Fibroblast of the aortic adventitia (primary cell): ENCODE data around the gene ERFL. TPM values are rescaled to one million over a fixed set of nuclear protein-coding genes. Genes with fewer than 3 reads are reported as not detected.

ENCODE experiments used
- DNase-seq: peaks from one replicate; pipeline ENCODE4 v3.0.0-alpha.2; 2010; ENCODE audit warnings: low read depth
- H3K4me3 ChIP-seq: 2 replicates; pipeline ENCODE4 v1.5.1; 2011; ENCODE audit warnings: low read depth, mild to moderate bottlenecking, control low read depth, low read length, moderate library complexity
- CTCF ChIP-seq: IDR thresholded peaks from 2 replicates; pipeline ENCODE4 v1.5.1; 2011; ENCODE audit warnings: mild to moderate bottlenecking, low read length, control low read depth, inconsistent platforms; ENCODE audit not compliant: insufficient read depth
- total RNA-seq: library from RNA; depleted of rRNA; stranded (reverse); fragments of >200 nt; gene quantifications from 2 replicates; pipeline ENCODE4 v1.2.3, GENCODE V29; 2012; ENCODE audit warnings: low replicate concordance

ERFL gene
- total RNA-seq, 1 donor, result not detected

- no peak for DNase-seq
- H3K4me3 ChIP-seq, result no peak overlapping the region
- TF ChIP-seq CTCF, result no peak
These were observed 39.3 kb downstream of the ERFL start for GRCh38 chr19:41888926-41889325.

GRCh38 chr19:41887711-41888382, 40.4 kb downstream of the ERFL start:
- TF ChIP-seq CTCF, result no peak
- DNase-seq, result no peak
- no peak overlapping the region for H3K4me3 ChIP-seq

- H3K4me3 ChIP-seq, result no peak overlapping the region
- no peak for TF ChIP-seq CTCF
These were observed 41.2 kb downstream of the ERFL start for GRCh38 chr19:41886761-41887710.

GRCh38 chr19:41883821-41884733, 44.2 kb downstream of the ERFL start:
- H3K4me3 ChIP-seq, result peak overlapping the region; percentile 96
- peak; percentile 95 for DNase-seq
- peak; percentile 40 for TF ChIP-seq CTCF

More at GRCh38 chr19:41886761-41887710, 41.2 kb downstream of the ERFL start:
- no peak for DNase-seq

- DNase-seq, result no peak
- peak overlapping the region; percentile 96 for H3K4me3 ChIP-seq
- no peak for TF ChIP-seq CTCF
These were observed 44.8 kb downstream of the ERFL start for GRCh38 chr19:41883463-41883820.
